Natural killer cell (primary cell): ENCODE data around the gene DUSP7. TPM values are rescaled to one million over a fixed set of nuclear protein-coding genes. Genes with fewer than 3 reads are reported as not detected.

Experiments
- ATAC-seq, 3 donors: fragments of 150-1000 bp in 2 of 3; fragments of 200-7000 bp in 1 of 3; cut with Tn5 transposase; 1 replicate in 1 of 3; 2 replicates in 2 of 3; pipeline ENCODE4 v1.10.0; 2021; ENCODE audit warnings: mild to moderate bottlenecking in 2 of 3, moderate library complexity in 2 of 3
- DNase-seq, 2 donors: peaks; one replicate each; pipeline versions ENCODE4 v3.0.0 to v3.0.0-alpha.2; 2013 to 2021; ENCODE audit warnings: mixed read lengths in 1 of 2
- H3K27ac ChIP-seq: one replicate; pipeline ENCODE4 v1.5.1; 2013; ENCODE audit warnings: mild to moderate bottlenecking, low read length
- H3K27me3 ChIP-seq: one replicate; pipeline ENCODE4 v1.6.1; 2013; ENCODE audit warnings: low read length; ENCODE audit not compliant: control insufficient read depth, insufficient read depth
- H3K36me3 ChIP-seq: one replicate; pipeline ENCODE4 v1.6.1; 2013; ENCODE audit warnings: low read length; ENCODE audit not compliant: control insufficient read depth, insufficient read depth
- H3K4me1 ChIP-seq: one replicate; pipeline ENCODE4 v1.6.1; 2013; ENCODE audit warnings: low read length; ENCODE audit not compliant: control insufficient read depth, insufficient read depth
- H3K4me3 ChIP-seq: one replicate; pipeline ENCODE4 v1.5.1; 2013; ENCODE audit warnings: low read length
- H3K9me3 ChIP-seq: one replicate; pipeline ENCODE4 v1.6.1; 2013; ENCODE audit warnings: low read length; ENCODE audit not compliant: control insufficient read depth, insufficient read depth
- H3K27ac Mint-ChIP-seq, 2 donors: one replicate each; pipeline ENCODE4 v1.8.0; 2022; ENCODE audit warnings: mild to moderate bottlenecking in 2 of 2, mixed read lengths in 2 of 2, moderate library complexity in 1 of 2
- H3K27me3 Mint-ChIP-seq, 2 donors: one replicate each; pipeline ENCODE4 v1.8.0; 2022; ENCODE audit warnings: low read depth in 2 of 2, mixed read lengths in 2 of 2
- H3K36me3 Mint-ChIP-seq: one replicate; pipeline ENCODE4 v1.8.0; 2022; ENCODE audit warnings: mixed read lengths
- H3K4me1 Mint-ChIP-seq, 2 donors: one replicate each; pipeline ENCODE4 v1.8.0; 2022; ENCODE audit warnings: mixed read lengths in 2 of 2
- H3K4me3 Mint-ChIP-seq: one replicate; pipeline ENCODE4 v1.8.0; 2022; ENCODE audit warnings: mild to moderate bottlenecking, moderate library complexity, mixed read lengths
- H3K9me3 Mint-ChIP-seq, 2 donors: one replicate each; pipeline ENCODE4 v1.8.0; 2022; ENCODE audit warnings: mixed read lengths in 2 of 2
- CTCF ChIP-seq: fragments of 200-600 bp; IDR thresholded peaks from one replicate; pipeline ENCODE4 v1.8.0; 2022; ENCODE audit warnings: antibody characterized with exemption
- whole genome bisulfite sequencing: methylation state at CpG from one replicate; pipeline ENCODE4 v1.1.7; 2013; ENCODE audit warnings: missing lambda C conversion rate; ENCODE audit not compliant: insufficient coverage; 5-methylcytosine and 5-hydroxymethylcytosine counted together
- intact Hi-C: fragments of 100-400 bp; cut with micrococcal nuclease; formaldehyde crosslinking; loops from one replicate; pipeline ENCODE4 v1.14.2; 2022
- total RNA-seq, 4 donors: library from RNA; stranded (reverse); fragments of 120-200 nt in 1 of 4; gene quantifications; one replicate each; pipeline versions ENCODE4 v1.2.3 to v1.2.4, GENCODE V29; 2013 to 2022

DUSP7 gene
- total RNA-seq, 3 donors from 2014 or later (not counting 1 experiment from before 2014, with no cell fraction given), result 8.7 to 17.4 (median 11.6) TPM

- H3K27ac Mint-ChIP-seq, result no peak overlapping the region
- intact Hi-C loops, result no loop called here
- no peak overlapping the region for H3K27ac ChIP-seq
- H3K36me3 Mint-ChIP-seq, result no peaks in the 10 kb centered on the region
- H3K27me3 ChIP-seq, result no peaks in the 10 kb centered on the region
- TF ChIP-seq CTCF, result no peak
- 89% methylated on average over 11 of the region's 11 CpGs for WGBS
- DNase-seq, result no peak
- H3K36me3 ChIP-seq, result no peaks in the 10 kb centered on the region
- no peaks in the 10 kb centered on the region for H3K4me1 ChIP-seq
- H3K9me3 ChIP-seq, result no peaks in the 10 kb centered on the region
- H3K9me3 Mint-ChIP-seq, result no peaks in the 10 kb centered on the region
- H3K4me1 Mint-ChIP-seq, result no peaks in the 10 kb centered on the region
- H3K27me3 Mint-ChIP-seq, result peaks cover 0 to 3% of the 10 kb centered on the region in 2 donors
- H3K4me3 Mint-ChIP-seq, result no peak overlapping the region
- no peak for ATAC-seq
- no peak overlapping the region for H3K4me3 ChIP-seq
Observed at GRCh38 chr3:52030714-52031310, 25.6 kb downstream of the DUSP7 start.

GRCh38 chr3:52029535-52029934, 26.8 kb downstream of the DUSP7 start:
- H3K4me1 ChIP-seq, result no peaks in the 10 kb centered on the region
- TF ChIP-seq CTCF, result no peak
- WGBS, result 87% methylated on average over 10 of the region's 10 CpGs
- Mint-ChIP-seq H3K36me3 (no peaks in the 10 kb centered on the region), H3K9me3 (no peaks in the 10 kb centered on the region), H3K4me3 (no peak overlapping the region), H3K27me3 (peaks cover 0 to 3% of the 10 kb centered on the region in 2 donors), H3K4me1 (no peaks in the 10 kb centered on the region), H3K27ac (no peak overlapping the region)
- H3K4me3 ChIP-seq, result no peak overlapping the region
- no peak for DNase-seq
- no peaks in the 10 kb centered on the region for H3K9me3 ChIP-seq
- H3K27ac ChIP-seq, result no peak overlapping the region
- ATAC-seq, result no peak
- intact Hi-C loops, result no loop called here
- no peaks in the 10 kb centered on the region for H3K36me3 ChIP-seq
- H3K27me3 ChIP-seq, result no peaks in the 10 kb centered on the region

- no peaks in the 10 kb centered on the region for H3K36me3 Mint-ChIP-seq
- Histone ChIP-seq H3K4me1 (no peaks in the 10 kb centered on the region), H3K4me3 (no peak overlapping the region), H3K9me3 (no peaks in the 10 kb centered on the region), H3K27ac (no peak overlapping the region), H3K27me3 (no peaks in the 10 kb centered on the region), H3K36me3 (no peaks in the 10 kb centered on the region)
- DNase-seq (no peak), ATAC-seq (no peak)
- no peaks in the 10 kb centered on the region for H3K4me1 Mint-ChIP-seq
- H3K9me3 Mint-ChIP-seq, result no peaks in the 10 kb centered on the region
- H3K4me3 Mint-ChIP-seq, result no peak overlapping the region
- TF ChIP-seq CTCF, result no peak
- peaks cover 0 to 3% of the 10 kb centered on the region in 2 donors for H3K27me3 Mint-ChIP-seq
- 93% methylated on average over 9 of the region's 9 CpGs for WGBS
- intact Hi-C loops, result no loop called here
- H3K27ac Mint-ChIP-seq, result no peak overlapping the region
Observed at GRCh38 chr3:52029053-52029452, 27.3 kb downstream of the DUSP7 start.

- Mint-ChIP-seq H3K9me3 (no peaks in the 10 kb centered on the region), H3K4me3 (no peak overlapping the region), H3K27me3 (peaks cover 0 to 3% of the 10 kb centered on the region in 2 donors), H3K4me1 (no peaks in the 10 kb centered on the region), H3K36me3 (no peaks in the 10 kb centered on the region), H3K27ac (no peak overlapping the region)
- Histone ChIP-seq H3K9me3 (no peaks in the 10 kb centered on the region), H3K4me1 (no peaks in the 10 kb centered on the region), H3K27me3 (no peaks in the 10 kb centered on the region), H3K36me3 (no peaks in the 10 kb centered on the region), H3K27ac (no peak overlapping the region), H3K4me3 (no peak overlapping the region)
- intact Hi-C loops, result no loop called here
- no peak for TF ChIP-seq CTCF
- 94% methylated on average over 10 of the region's 12 CpGs for WGBS
- no peak for DNase-seq
- no peak for ATAC-seq
Observed at GRCh38 chr3:52028572-52028971, 27.8 kb downstream of the DUSP7 start.
